Liver (tissue), 9 donors: ENCODE results near the gene NXPH1. TPM values are rescaled to one million over a fixed set of nuclear protein-coding genes. Genes with fewer than 3 reads are reported as not detected.

ENCODE experiments used
- DNase-seq: peaks from one replicate; pipeline ENCODE4 v3.0.0-alpha.2; 2017; ENCODE audit warnings: low spot score
- H3K27ac ChIP-seq, 2 donors: one replicate each; pipeline ENCODE4 v1.7.0; 2013; ENCODE audit warnings: inconsistent platforms in 2 of 2, low read length in 2 of 2, control low read depth in 1 of 2, low read depth in 1 of 2, mild to moderate bottlenecking in 1 of 2
- H3K27me3 ChIP-seq, 4 donors: one replicate each; pipeline versions ENCODE4 v1.6.1 to v1.7.0; 2013; ENCODE audit warnings: low read length in 3 of 4, inconsistent platforms in 1 of 4, mild to moderate bottlenecking in 1 of 4, moderate library complexity in 1 of 4; ENCODE audit not compliant: control insufficient read depth in 4 of 4, insufficient read depth in 4 of 4
- H3K36me3 ChIP-seq, 4 donors: one replicate each; pipeline versions ENCODE4 v1.6.1 to v1.7.0; 2013; ENCODE audit warnings: low read length in 3 of 4, mild to moderate bottlenecking in 3 of 4, low read depth in 1 of 4, moderate library complexity in 1 of 4; ENCODE audit not compliant: control insufficient read depth in 4 of 4, insufficient read depth in 3 of 4
- H3K4me1 ChIP-seq, 4 donors: one replicate each; pipeline versions ENCODE4 v1.6.1 to v1.7.0; 2013; ENCODE audit warnings: low read length in 3 of 4, mild to moderate bottlenecking in 3 of 4, moderate library complexity in 1 of 4; ENCODE audit not compliant: control insufficient read depth in 4 of 4, insufficient read depth in 4 of 4
- H3K4me3 ChIP-seq, 3 donors: one replicate each; pipeline versions ENCODE4 v1.6.1 to v1.7.0; 2013; ENCODE audit warnings: low read length in 3 of 3, control low read depth in 1 of 3, low read depth in 1 of 3, mild to moderate bottlenecking in 1 of 3
- H3K9ac ChIP-seq, 2 donors: one replicate each; pipeline ENCODE4 v1.7.0; 2013; ENCODE audit warnings: low read length in 2 of 2, mild to moderate bottlenecking in 2 of 2, moderate library complexity in 2 of 2, control low read depth in 1 of 2, low read depth in 1 of 2
- H3K9me3 ChIP-seq, 4 donors: one replicate each; pipeline versions ENCODE4 v1.6.1 to v1.7.0; 2013; ENCODE audit warnings: low read length in 3 of 4; ENCODE audit not compliant: control insufficient read depth in 4 of 4
- ATF3 ChIP-seq: IDR thresholded peaks from 2 replicates; pipeline ENCODE4 v1.6.1; 2016; ENCODE audit warnings: antibody characterized with exemption
- EGR1 ChIP-seq, 2 donors: IDR thresholded peaks; 2 replicates each; pipeline ENCODE4 v1.6.1; 2016 to 2018; ENCODE audit warnings: antibody characterized with exemption in 2 of 2, low read depth in 2 of 2
- FOXA1 ChIP-seq: IDR thresholded peaks from 2 replicates; pipeline ENCODE4 v1.6.1; 2016; ENCODE audit warnings: antibody characterized with exemption
- FOXA2 ChIP-seq: IDR thresholded peaks from 2 replicates; pipeline ENCODE4 v1.6.1; 2016; ENCODE audit warnings: antibody characterized with exemption
- GABPA ChIP-seq, 2 donors: IDR thresholded peaks in 1 of 2; conservative IDR thresholded peaks in 1 of 2; 2 replicates each; pipeline ENCODE4 v1.6.1; 2016; ENCODE audit warnings: antibody characterized with exemption in 2 of 2, mild to moderate bottlenecking in 1 of 2, moderate library complexity in 1 of 2
- HNF4A ChIP-seq, 2 donors: conservative IDR thresholded peaks; 2 replicates each; pipeline ENCODE4 v1.6.1; 2016; ENCODE audit warnings: antibody characterized with exemption in 2 of 2, mild to moderate bottlenecking in 2 of 2
- HNF4G ChIP-seq: IDR thresholded peaks from 2 replicates; pipeline ENCODE4 v1.6.1; 2016; ENCODE audit warnings: antibody characterized with exemption
- JUND ChIP-seq, 2 donors: IDR thresholded peaks; 2 replicates each; pipeline ENCODE4 v1.6.1; 2016; ENCODE audit warnings: antibody characterized with exemption in 2 of 2
- MAX ChIP-seq: IDR thresholded peaks from 2 replicates; pipeline ENCODE4 v1.6.1; 2016; ENCODE audit warnings: antibody characterized with exemption
- NR2F2 ChIP-seq: IDR thresholded peaks from 2 replicates; pipeline ENCODE4 v1.6.1; 2016; ENCODE audit warnings: antibody characterized with exemption
- RAD21 ChIP-seq, 2 donors: IDR thresholded peaks; 2 replicates each; pipeline ENCODE4 v1.6.1; 2016; ENCODE audit warnings: antibody characterized with exemption in 2 of 2, mild to moderate bottlenecking in 2 of 2
- RXRA ChIP-seq, 2 donors: IDR thresholded peaks; 2 replicates each; pipeline ENCODE4 v1.6.1; 2017 to 2018; ENCODE audit warnings: antibody characterized with exemption in 2 of 2, mild to moderate bottlenecking in 1 of 2
- SP1 ChIP-seq: IDR thresholded peaks from 2 replicates; pipeline ENCODE4 v1.6.1; 2018; ENCODE audit warnings: antibody characterized with exemption, mild to moderate bottlenecking
- TAF1 ChIP-seq: conservative IDR thresholded peaks from 2 replicates; pipeline ENCODE4 v1.6.1; 2016; ENCODE audit warnings: antibody characterized with exemption, mild to moderate bottlenecking
- YY1 ChIP-seq: IDR thresholded peaks from 2 replicates; pipeline ENCODE4 v1.6.1; 2016; ENCODE audit warnings: antibody characterized with exemption, mild to moderate bottlenecking
- WGBS: extraction: QIAGEN DNeasy Blood & Tissue Kit; methylation state at CpG from one replicate; pipeline ENCODE4 v1.1.7; 2013; 5-methylcytosine and 5-hydroxymethylcytosine counted together
- polyA plus RNA-seq, 2 donors: library from polyadenylated mRNA; stranded (reverse) in 1 of 2; unstranded in 1 of 2; fragments of 200-250 nt in 1 of 2; fragments of >200 nt in 1 of 2; fragmentation: Nextera tagmentation in 1 of 2; extraction: Ambion mirVana in 1 of 2; gene quantifications; one replicate each; pipeline versions ENCODE4 v1.2.1 to v1.2.3, GENCODE V29; 2013 to 2015
- total RNA-seq, 2 donors: library from RNA; depleted of rRNA; stranded (reverse); fragments of >200 nt; gene quantifications; one replicate each; pipeline ENCODE4 v1.2.3, GENCODE V29; 2014
- TF ChIP-seq, protein P1 (sequence below): IDR thresholded peaks from 2 replicates; pipeline ENCODE4 v1.6.1; 2016; ENCODE audit warnings: antibody characterized with exemption, mild to moderate bottlenecking
- TF ChIP-seq, protein P2 (sequence below): fragments of 150-350 bp; IDR thresholded peaks from 2 replicates; pipeline ENCODE4 v1.5.1; 2017; ENCODE audit warnings: improper control_type of control experiment, low read depth, low read length; ENCODE audit not compliant: missing input control
- TF ChIP-seq, protein P3 (sequence below): IDR thresholded peaks from 2 replicates; pipeline ENCODE4 v1.6.1; 2016; ENCODE audit warnings: antibody characterized with exemption
- donor health status: healthy.
- donor health status: healthy.
- donor health status: healthy.
- donor health status: healthy.
- donor health status: healthy.

Gene NXPH1
- total and polyA plus RNA-seq, 4 donors = not detected

DNA sequence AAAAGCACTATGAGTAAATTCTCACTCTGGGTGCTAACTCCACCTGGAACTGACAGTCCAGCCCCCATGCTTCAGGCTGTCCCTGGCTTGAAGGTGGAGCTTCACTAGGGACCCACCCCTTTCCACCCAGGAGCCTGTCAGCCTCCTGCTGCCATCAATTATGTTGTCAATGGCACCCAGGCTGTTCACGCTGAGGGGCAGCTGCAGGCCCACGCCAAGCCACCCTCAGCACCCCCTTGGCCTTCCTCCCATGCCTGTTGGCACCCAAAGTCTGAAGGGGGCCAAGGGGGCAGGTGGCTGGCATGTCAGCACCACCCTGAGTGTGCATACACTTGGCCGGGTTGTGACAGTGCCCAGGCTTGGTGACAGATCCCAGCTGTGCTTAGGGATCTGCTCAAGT lies 149.3 kb downstream of the NXPH1 start:
- 74% methylated on average over 3 of the region's 3 CpGs for WGBS
- no peaks in the 10 kb centered on the region for H3K36me3 ChIP-seq
- TF ChIP-seq, protein P1, sequence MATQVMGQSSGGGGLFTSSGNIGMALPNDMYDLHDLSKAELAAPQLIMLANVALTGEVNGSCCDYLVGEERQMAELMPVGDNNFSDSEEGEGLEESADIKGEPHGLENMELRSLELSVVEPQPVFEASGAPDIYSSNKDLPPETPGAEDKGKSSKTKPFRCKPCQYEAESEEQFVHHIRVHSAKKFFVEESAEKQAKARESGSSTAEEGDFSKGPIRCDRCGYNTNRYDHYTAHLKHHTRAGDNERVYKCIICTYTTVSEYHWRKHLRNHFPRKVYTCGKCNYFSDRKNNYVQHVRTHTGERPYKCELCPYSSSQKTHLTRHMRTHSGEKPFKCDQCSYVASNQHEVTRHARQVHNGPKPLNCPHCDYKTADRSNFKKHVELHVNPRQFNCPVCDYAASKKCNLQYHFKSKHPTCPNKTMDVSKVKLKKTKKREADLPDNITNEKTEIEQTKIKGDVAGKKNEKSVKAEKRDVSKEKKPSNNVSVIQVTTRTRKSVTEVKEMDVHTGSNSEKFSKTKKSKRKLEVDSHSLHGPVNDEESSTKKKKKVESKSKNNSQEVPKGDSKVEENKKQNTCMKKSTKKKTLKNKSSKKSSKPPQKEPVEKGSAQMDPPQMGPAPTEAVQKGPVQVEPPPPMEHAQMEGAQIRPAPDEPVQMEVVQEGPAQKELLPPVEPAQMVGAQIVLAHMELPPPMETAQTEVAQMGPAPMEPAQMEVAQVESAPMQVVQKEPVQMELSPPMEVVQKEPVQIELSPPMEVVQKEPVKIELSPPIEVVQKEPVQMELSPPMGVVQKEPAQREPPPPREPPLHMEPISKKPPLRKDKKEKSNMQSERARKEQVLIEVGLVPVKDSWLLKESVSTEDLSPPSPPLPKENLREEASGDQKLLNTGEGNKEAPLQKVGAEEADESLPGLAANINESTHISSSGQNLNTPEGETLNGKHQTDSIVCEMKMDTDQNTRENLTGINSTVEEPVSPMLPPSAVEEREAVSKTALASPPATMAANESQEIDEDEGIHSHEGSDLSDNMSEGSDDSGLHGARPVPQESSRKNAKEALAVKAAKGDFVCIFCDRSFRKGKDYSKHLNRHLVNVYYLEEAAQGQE = no peak
- TF ChIP-seq JUND (IDR thresholded peaks at IDR 0.05) = no peak
- no peak for TF ChIP-seq FOXA1
- TF ChIP-seq HNF4A (conservative IDR thresholded peaks at IDR 0.05) = no peak
- no peak for TF ChIP-seq RAD21 (IDR thresholded peaks at IDR 0.05)
- no peak for TF ChIP-seq FOXA2
- no peak for TF ChIP-seq HNF4G
- TF ChIP-seq GABPA (IDR thresholded peaks at IDR 0.05 in 1 of 2, conservative IDR thresholded peaks at IDR 0.05 in 1 of 2) = no peak
- TF ChIP-seq RXRA (IDR thresholded peaks at IDR 0.05) = no peak
- no peak for TF ChIP-seq TAF1
- TF ChIP-seq SP1 = no peak
- TF ChIP-seq ATF3 = no peak
- TF ChIP-seq, protein P2, sequence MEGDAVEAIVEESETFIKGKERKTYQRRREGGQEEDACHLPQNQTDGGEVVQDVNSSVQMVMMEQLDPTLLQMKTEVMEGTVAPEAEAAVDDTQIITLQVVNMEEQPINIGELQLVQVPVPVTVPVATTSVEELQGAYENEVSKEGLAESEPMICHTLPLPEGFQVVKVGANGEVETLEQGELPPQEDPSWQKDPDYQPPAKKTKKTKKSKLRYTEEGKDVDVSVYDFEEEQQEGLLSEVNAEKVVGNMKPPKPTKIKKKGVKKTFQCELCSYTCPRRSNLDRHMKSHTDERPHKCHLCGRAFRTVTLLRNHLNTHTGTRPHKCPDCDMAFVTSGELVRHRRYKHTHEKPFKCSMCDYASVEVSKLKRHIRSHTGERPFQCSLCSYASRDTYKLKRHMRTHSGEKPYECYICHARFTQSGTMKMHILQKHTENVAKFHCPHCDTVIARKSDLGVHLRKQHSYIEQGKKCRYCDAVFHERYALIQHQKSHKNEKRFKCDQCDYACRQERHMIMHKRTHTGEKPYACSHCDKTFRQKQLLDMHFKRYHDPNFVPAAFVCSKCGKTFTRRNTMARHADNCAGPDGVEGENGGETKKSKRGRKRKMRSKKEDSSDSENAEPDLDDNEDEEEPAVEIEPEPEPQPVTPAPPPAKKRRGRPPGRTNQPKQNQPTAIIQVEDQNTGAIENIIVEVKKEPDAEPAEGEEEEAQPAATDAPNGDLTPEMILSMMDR = no peak
- no peak for TF ChIP-seq MAX
- no peak for TF ChIP-seq NR2F2
- no peak for TF ChIP-seq EGR1 (IDR thresholded peaks at IDR 0.05; ENCODE audit: low read depth in 2 of 2)
- TF ChIP-seq, protein P3, sequence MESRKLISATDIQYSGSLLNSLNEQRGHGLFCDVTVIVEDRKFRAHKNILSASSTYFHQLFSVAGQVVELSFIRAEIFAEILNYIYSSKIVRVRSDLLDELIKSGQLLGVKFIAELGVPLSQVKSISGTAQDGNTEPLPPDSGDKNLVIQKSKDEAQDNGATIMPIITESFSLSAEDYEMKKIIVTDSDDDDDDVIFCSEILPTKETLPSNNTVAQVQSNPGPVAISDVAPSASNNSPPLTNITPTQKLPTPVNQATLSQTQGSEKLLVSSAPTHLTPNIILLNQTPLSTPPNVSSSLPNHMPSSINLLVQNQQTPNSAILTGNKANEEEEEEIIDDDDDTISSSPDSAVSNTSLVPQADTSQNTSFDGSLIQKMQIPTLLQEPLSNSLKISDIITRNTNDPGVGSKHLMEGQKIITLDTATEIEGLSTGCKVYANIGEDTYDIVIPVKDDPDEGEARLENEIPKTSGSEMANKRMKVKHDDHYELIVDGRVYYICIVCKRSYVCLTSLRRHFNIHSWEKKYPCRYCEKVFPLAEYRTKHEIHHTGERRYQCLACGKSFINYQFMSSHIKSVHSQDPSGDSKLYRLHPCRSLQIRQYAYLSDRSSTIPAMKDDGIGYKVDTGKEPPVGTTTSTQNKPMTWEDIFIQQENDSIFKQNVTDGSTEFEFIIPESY = no peak
- no peaks in the 10 kb centered on the region for H3K9me3 ChIP-seq
- H3K27me3 ChIP-seq = no peaks in the 10 kb centered on the region
- no peak overlapping the region for H3K27ac ChIP-seq
- no peak for DNase-seq
- H3K4me3 ChIP-seq = no peak overlapping the region
- H3K9ac ChIP-seq = no peak overlapping the region
- H3K4me1 ChIP-seq = no peaks in the 10 kb centered on the region

- no peak for DNase-seq
- 84% methylated on average over 1 of the region's 1 CpG for WGBS
- no peak overlapping the region for H3K4me3 ChIP-seq
Observed at GRCh38 chr7:8585591-8585990, 152.2 kb downstream of the NXPH1 start.

More at GRCh38 chr7:8585591-8585990, 152.2 kb downstream of the NXPH1 start:
- Histone ChIP-seq H3K9ac (no peak overlapping the region), H3K9me3 (no peaks in the 10 kb centered on the region), H3K4me1 (no peaks in the 10 kb centered on the region), H3K27ac (no peak overlapping the region), H3K27me3 (no peaks in the 10 kb centered on the region), H3K36me3 (no peaks in the 10 kb centered on the region)
- TF ChIP-seq TAF1 = no peak
- no peak for TF ChIP-seq MAX
- TF ChIP-seq, protein P2 = no peak
- TF ChIP-seq GABPA (IDR thresholded peaks at IDR 0.05 in 1 of 2, conservative IDR thresholded peaks at IDR 0.05 in 1 of 2) = no peak
- TF ChIP-seq YY1 = no peak
- no peak for TF ChIP-seq RXRA (IDR thresholded peaks at IDR 0.05)
